Karpas-422 (cell line): ENCODE data around the gene ZNF281. TPM values are rescaled to one million over a fixed set of nuclear protein-coding genes. Genes with fewer than 3 reads are reported as not detected.

Experiments
- total RNA-seq: library from RNA; depleted of rRNA; stranded (reverse); fragments of >200 nt; shearing (Covaris generic); gene quantifications from 2 replicates; pipeline ENCODE4 v1.2.3, GENCODE V29; 2014; ENCODE audit warnings: low replicate concordance; rRNA removed

Gene ZNF281
- total RNA-seq, 1 experiment from 2014 or later, result 31.1 TPM

Other genes starting within 250 kb of the ZNF281 start
- gene KIF14, start 210.7 kb upstream of the ZNF281 start, total RNA-seq, result 12.4 and 15.2 TPM in 2 replicates